Colonic mucosa (tissue), 4 donors: Measurements from ENCODE around the gene ZEB1. TPM values are rescaled to one million over a fixed set of nuclear protein-coding genes. Genes with fewer than 3 reads are reported as not detected.
"Not testable (repeated sequence)": the region's sequence is repeated elsewhere in the genome, so short reads cannot be mapped to it uniquely, and the experiment has no call there.

ENCODE experiments used
- DNase-seq: peaks from one replicate; pipeline ENCODE4 v3.0.0-alpha.2; 2020
- H3K27ac ChIP-seq: fragments of 200-600 bp; one replicate; pipeline ENCODE4 v1.8.0; 2021
- H3K27me3 ChIP-seq: fragments of 200-600 bp; one replicate; pipeline ENCODE4 v1.8.0; 2021
- H3K36me3 ChIP-seq: fragments of 200-600 bp; one replicate; pipeline ENCODE4 v1.8.0; 2021
- H3K4me1 ChIP-seq: fragments of 200-600 bp; one replicate; pipeline ENCODE4 v1.8.0; 2021; ENCODE audit warnings: mild to moderate bottlenecking
- H3K4me3 ChIP-seq: fragments of 200-600 bp; one replicate; pipeline ENCODE4 v1.8.0; 2021
- H3K9ac ChIP-seq, 2 donors: one replicate each; pipeline ENCODE4 v1.7.0; 2013; ENCODE audit warnings: control low read depth in 2 of 2, low read depth in 2 of 2, low read length in 2 of 2
- H3K9me3 ChIP-seq: fragments of 200-600 bp; one replicate; pipeline ENCODE4 v1.8.0; 2021
- intact Hi-C: fragments of 100-400 bp; cut with DNase I; formaldehyde crosslinking; loops from one replicate; pipeline ENCODE4 v1.14.1; 2022
- total RNA-seq, 2 donors: library from RNA; stranded (reverse); fragmentation: NEBNext Ultra II Directional in 1 of 2; extraction: Animal tissue kit (Norgen Biotek cat#: 25700) in 1 of 2; gene quantifications; one replicate each; pipeline ENCODE4 v1.2.1, GENCODE V29; 2021
- TF ChIP-seq, protein P1 (sequence below): fragments of 200-600 bp; IDR thresholded peaks from one replicate; pipeline ENCODE4 v1.8.0; 2022; ENCODE audit warnings: antibody characterized with exemption, mild to moderate bottlenecking
- donor health status: healthy.
- donor health status: DM: no; HTN: no; CAD: no.
- donor health status: DM: no; HTN: no; CAD: no.

ZEB1 gene
- total RNA-seq, 2 donors from 2014 or later: 6.1 to 32.3 TPM

GRCh38 chr10:31419394-31420063 is 100.5 kb downstream of the ZEB1 start:
- Histone ChIP-seq H3K4me3 (no peak overlapping the region), H3K9ac (no peak overlapping the region), H3K4me1 (no peaks in the 10 kb centered on the region), H3K9me3 (no peaks in the 10 kb centered on the region), H3K27ac (no peak overlapping the region), H3K27me3 (no peaks in the 10 kb centered on the region), H3K36me3 (no peaks in the 10 kb centered on the region)
- TF ChIP-seq, protein P1, sequence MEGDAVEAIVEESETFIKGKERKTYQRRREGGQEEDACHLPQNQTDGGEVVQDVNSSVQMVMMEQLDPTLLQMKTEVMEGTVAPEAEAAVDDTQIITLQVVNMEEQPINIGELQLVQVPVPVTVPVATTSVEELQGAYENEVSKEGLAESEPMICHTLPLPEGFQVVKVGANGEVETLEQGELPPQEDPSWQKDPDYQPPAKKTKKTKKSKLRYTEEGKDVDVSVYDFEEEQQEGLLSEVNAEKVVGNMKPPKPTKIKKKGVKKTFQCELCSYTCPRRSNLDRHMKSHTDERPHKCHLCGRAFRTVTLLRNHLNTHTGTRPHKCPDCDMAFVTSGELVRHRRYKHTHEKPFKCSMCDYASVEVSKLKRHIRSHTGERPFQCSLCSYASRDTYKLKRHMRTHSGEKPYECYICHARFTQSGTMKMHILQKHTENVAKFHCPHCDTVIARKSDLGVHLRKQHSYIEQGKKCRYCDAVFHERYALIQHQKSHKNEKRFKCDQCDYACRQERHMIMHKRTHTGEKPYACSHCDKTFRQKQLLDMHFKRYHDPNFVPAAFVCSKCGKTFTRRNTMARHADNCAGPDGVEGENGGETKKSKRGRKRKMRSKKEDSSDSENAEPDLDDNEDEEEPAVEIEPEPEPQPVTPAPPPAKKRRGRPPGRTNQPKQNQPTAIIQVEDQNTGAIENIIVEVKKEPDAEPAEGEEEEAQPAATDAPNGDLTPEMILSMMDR: no peak
- no peak for DNase-seq
- intact Hi-C loops: no loop called here

DNA sequence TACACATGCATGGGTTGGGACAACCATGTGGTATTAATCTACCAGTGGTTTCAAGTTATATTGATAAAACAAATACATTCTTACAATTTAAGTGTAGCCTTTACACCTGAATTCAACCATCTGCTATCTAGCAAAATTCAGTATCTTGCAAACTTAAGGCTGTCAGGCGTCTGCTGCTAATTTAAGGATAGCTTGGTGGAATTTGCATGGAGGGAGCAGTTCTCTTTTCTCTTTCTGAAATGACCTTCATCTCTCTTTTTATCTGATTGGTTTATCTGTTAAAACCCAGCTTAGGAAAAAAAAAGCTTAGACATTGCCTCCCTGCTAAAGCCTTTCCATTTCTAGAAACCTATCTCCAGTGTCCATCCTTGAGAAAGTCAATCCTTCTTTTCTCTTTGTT is 102.3 kb downstream of the ZEB1 start:
- H3K27me3 ChIP-seq: no peaks in the 10 kb centered on the region
- intact Hi-C loops: no loop called here
- no peaks in the 10 kb centered on the region for H3K36me3 ChIP-seq
- no peak overlapping the region for H3K9ac ChIP-seq
- no peak for DNase-seq
- no peaks in the 10 kb centered on the region for H3K4me1 ChIP-seq
- H3K27ac ChIP-seq: no peak overlapping the region
- TF ChIP-seq, protein P1: no peak
- no peak overlapping the region for H3K4me3 ChIP-seq
- no peaks in the 10 kb centered on the region for H3K9me3 ChIP-seq

- TF ChIP-seq, protein P1: no peak
- Histone ChIP-seq H3K9ac (no peak overlapping the region), H3K27me3 (no peaks in the 10 kb centered on the region), H3K4me3 (no peak overlapping the region), H3K27ac (no peak overlapping the region), H3K9me3 (no peaks in the 10 kb centered on the region), H3K36me3 (no peaks in the 10 kb centered on the region), H3K4me1 (no peaks in the 10 kb centered on the region)
- no peak for DNase-seq
- intact Hi-C loops: no loop called here
Measured at GRCh38 chr10:31422634-31423033, 103.6 kb downstream of the ZEB1 start.

- no peak overlapping the region for H3K9ac ChIP-seq
- no peak for DNase-seq
- intact Hi-C loops: no loop called here
- H3K4me3 ChIP-seq: no peak overlapping the region
- TF ChIP-seq, protein P1: no peak
- no peaks in the 10 kb centered on the region for H3K9me3 ChIP-seq
- H3K27me3 ChIP-seq: no peaks in the 10 kb centered on the region
- H3K4me1 ChIP-seq: no peaks in the 10 kb centered on the region
- H3K36me3 ChIP-seq: no peaks in the 10 kb centered on the region
- H3K27ac ChIP-seq: no peak overlapping the region
Measured at GRCh38 chr10:31424473-31424872, 105.5 kb downstream of the ZEB1 start.

GRCh38 chr10:31426401-31426800 is 107.4 kb downstream of the ZEB1 start:
- no peak for DNase-seq
- H3K4me1 ChIP-seq: no peaks in the 10 kb centered on the region
- no peaks in the 10 kb centered on the region for H3K36me3 ChIP-seq
- H3K27me3 ChIP-seq: no peaks in the 10 kb centered on the region
- H3K9ac ChIP-seq: no peak overlapping the region
- no peak overlapping the region for H3K27ac ChIP-seq
- intact Hi-C loops: no loop called here
- H3K4me3 ChIP-seq: no peak overlapping the region
- TF ChIP-seq, protein P1: no peak
- no peaks in the 10 kb centered on the region for H3K9me3 ChIP-seq

DNA sequence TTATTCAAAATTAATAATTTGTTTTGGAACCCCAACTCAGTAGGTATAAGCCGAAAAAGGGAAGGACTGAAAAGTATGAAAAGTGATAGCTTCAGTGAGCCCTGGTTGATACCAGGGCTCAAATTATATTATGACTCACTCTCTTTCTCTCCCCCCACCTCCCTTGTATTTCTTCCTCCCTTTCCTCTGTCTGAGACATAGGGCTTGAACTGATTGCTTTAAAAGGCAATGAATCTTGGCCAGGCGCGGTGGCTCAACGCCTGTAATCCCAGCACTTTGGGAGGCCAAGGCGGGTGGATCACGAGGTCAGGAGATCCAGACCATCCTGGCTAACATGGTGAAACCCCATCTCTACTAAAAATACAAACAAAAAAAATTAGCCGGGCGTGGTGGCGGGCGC is 108.3 kb downstream of the ZEB1 start:
- H3K36me3 ChIP-seq, H3K9me3 ChIP-seq, H3K27me3 ChIP-seq, H3K9ac ChIP-seq, H3K4me3 ChIP-seq, DNase-seq, H3K27ac ChIP-seq, H3K4me1 ChIP-seq, intact Hi-C loops: not testable (repeated sequence)

DNA sequence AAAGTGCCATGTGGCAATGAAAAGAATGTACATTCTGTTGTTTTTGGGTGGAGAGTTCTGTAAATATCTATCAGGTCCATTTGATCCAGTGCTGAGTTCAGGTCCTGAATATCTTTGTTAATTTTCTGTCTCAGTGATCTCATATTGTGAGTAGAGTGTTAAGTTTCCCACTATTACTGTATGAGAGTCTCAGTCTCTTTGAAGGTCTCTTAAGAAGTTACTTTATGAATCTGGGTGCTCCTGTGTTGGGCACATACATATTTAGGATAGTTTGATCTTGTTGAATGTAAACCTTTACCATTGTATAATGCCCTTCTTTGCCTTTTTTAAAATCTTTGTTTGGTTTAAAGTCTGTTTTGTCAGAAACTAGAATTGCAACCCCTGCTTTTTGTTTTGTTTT is 109.5 kb downstream of the ZEB1 start:
- intact Hi-C loops, H3K9me3 ChIP-seq, H3K36me3 ChIP-seq, H3K27ac ChIP-seq, H3K27me3 ChIP-seq, DNase-seq, H3K9ac ChIP-seq, H3K4me1 ChIP-seq, H3K4me3 ChIP-seq: not testable (repeated sequence)
